DOHH2 (cell line): ENCODE measurements around the gene CANT1.

Experiments used
- CTCF ChIP-seq: fragments of 200-600 bp; sonication (generic); IDR thresholded peaks from one replicate; pipeline ENCODE4 v1.5.1; 2014; ENCODE audit warnings: antibody characterized with exemption, mild to moderate bottlenecking, low read depth, low read length; ENCODE audit not compliant: poor library complexity, severe bottlenecking
- EZH2phosphoT487 ChIP-seq: fragments of 200-600 bp; sonication (generic); IDR thresholded peaks from 2 replicates; pipeline ENCODE4 v1.6.1; 2017; ENCODE audit warnings: borderline replicate concordance, mild to moderate bottlenecking, antibody characterized with exemption, low read length, moderate library complexity, mixed read lengths

GRCh38 chr17:78966123-78966813 lies 43.3 kb downstream of the CANT1 start:
- TF ChIP-seq CTCF (no peak), EZH2phosphoT487 (no peak)
